HCT116 (cell line): ENCODE data around the gene FAM53B.

Source experiments
- CTCF ChIP-seq, 3 experiments: fragments of 200-600 bp in 1 of 3; sonication (generic) in 1 of 3; IDR thresholded peaks in 2 of 3; conservative IDR thresholded peaks in 1 of 3; 2 replicates each; pipeline ENCODE4 v1.5.1; 2012 to 2017; ENCODE audit warnings: low read depth in 2 of 3, low read length in 2 of 3, antibody characterized with exemption in 1 of 3, borderline replicate concordance in 1 of 3, control low read depth in 1 of 3, mild to moderate bottlenecking in 1 of 3, mixed read lengths in 1 of 3, mixed run types in 1 of 3, moderate library complexity in 1 of 3; ENCODE audit not compliant: insufficient read depth in 1 of 3
- EZH2 ChIP-seq: fragments of 200-600 bp; sonication (generic); IDR thresholded peaks from 2 replicates; pipeline ENCODE4 v1.6.1; 2017; ENCODE audit warnings: antibody characterized with exemption, mixed run types

- TF ChIP-seq CTCF (IDR thresholded peaks at IDR 0.05 in 2 of 3, conservative IDR thresholded peaks at IDR 0.05 in 1 of 3; ENCODE audit: borderline replicate concordance in 1 of 3, insufficient read depth in 1 of 3, low read depth in 2 of 3, low read length in 2 of 3) (no peak), EZH2 (no peak)
Measured at GRCh38 chr10:124614003-124614659, 130.0 kb downstream of the FAM53B start.
